Measurements from ENCODE around the gene NT5C1A. TPM values are rescaled to one million over a fixed set of nuclear protein-coding genes. Genes with fewer than 3 reads are reported as not detected.

The NT5C1A gene
- total RNA-seq, 1 donor from 2014 or later, result 26.8 TPM

- no peak for TF ChIP-seq CTCF (IDR thresholded peaks at IDR 0.05; ENCODE audit: borderline replicate concordance)
- no peaks in the 10 kb centered on the region for H3K9me3 ChIP-seq (replicated peaks)
- H3K27me3 ChIP-seq (ENCODE audit: low read depth), result peaks cover 15% of the 10 kb centered on the region
- no peak for DNase-seq
- no peak overlapping the region for H3K4me3 ChIP-seq
- intact Hi-C loops (cut with micrococcal nuclease), result no loop called here
- no peak overlapping the region for H3K27ac ChIP-seq (replicated peaks)
- peaks cover 46% of the 10 kb centered on the region for H3K4me1 ChIP-seq
- H3K36me3 ChIP-seq, result peaks cover 10% of the 10 kb centered on the region
Measured at GRCh38 chr1:39666772-39667171, 5.1 kb downstream of the NT5C1A start.

DNA sequence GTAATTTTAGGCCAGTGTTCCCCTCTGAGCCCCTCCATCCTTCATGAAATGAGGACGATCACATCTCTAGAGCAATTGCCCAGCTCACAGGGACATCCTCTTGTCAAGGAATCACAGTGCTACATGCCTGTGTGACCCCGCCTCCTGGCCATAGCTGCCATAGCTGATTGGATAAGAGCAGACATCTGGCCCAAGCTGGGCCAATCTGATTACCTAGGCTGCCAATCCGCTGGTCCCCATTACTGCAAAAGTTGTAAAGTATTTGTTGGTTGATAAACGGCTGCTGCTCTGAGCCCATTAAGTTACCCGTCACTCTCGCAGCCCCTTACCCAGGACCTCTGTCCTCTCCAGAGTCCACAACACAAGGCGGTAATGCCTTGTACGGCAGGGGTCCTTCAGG, 8.3 kb downstream of the NT5C1A start:
- no peak overlapping the region for H3K4me3 ChIP-seq
- no peak for TF ChIP-seq CTCF (IDR thresholded peaks at IDR 0.05; ENCODE audit: borderline replicate concordance)
- no peak overlapping the region for H3K27ac ChIP-seq (replicated peaks)
- DNase-seq, result no peak
- H3K9me3 ChIP-seq (replicated peaks), result no peaks in the 10 kb centered on the region
- peaks cover 10% of the 10 kb centered on the region for H3K36me3 ChIP-seq
- no peaks in the 10 kb centered on the region for H3K27me3 ChIP-seq (ENCODE audit: low read depth)
- H3K4me1 ChIP-seq, result peaks cover 15% of the 10 kb centered on the region
- intact Hi-C loops (cut with micrococcal nuclease), result no loop called here

DNA sequence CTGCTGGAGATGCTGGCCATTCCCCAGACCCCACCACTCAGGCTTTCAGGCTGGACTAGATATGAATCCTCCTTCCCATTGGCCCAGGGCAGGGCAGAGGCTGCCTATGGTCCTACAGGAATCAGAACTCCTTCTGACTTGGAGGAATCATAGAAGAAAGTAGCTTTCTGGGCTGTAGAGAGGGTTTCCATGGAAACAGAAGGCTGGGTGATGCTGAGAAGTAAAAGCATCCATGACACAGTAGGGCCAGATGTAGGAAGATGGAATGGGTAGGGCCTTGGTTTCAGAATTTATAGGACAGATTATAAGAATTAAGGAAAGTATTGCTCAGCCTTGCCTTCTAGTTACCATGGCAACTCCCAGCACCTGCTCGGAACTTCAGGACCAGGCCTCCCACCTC, 9.0 kb downstream of the NT5C1A start:
- no peak for DNase-seq
- no peaks in the 10 kb centered on the region for H3K27me3 ChIP-seq (ENCODE audit: low read depth)
- H3K4me1 ChIP-seq, result peaks cover 10% of the 10 kb centered on the region
- peaks cover 10% of the 10 kb centered on the region for H3K36me3 ChIP-seq
- no peak for TF ChIP-seq CTCF (IDR thresholded peaks at IDR 0.05; ENCODE audit: borderline replicate concordance)
- H3K4me3 ChIP-seq, result no peak overlapping the region
- no peaks in the 10 kb centered on the region for H3K9me3 ChIP-seq (replicated peaks)
- no peak overlapping the region for H3K27ac ChIP-seq (replicated peaks)
- intact Hi-C loops (cut with micrococcal nuclease), result no loop called here

GRCh38 chr1:39659538-39659937, 12.4 kb downstream of the NT5C1A start:
- Histone ChIP-seq H3K9me3 (replicated peaks) (no peaks in the 10 kb centered on the region), H3K27me3 (ENCODE audit: low read depth) (no peaks in the 10 kb centered on the region), H3K4me1 (peaks cover 24% of the 10 kb centered on the region), H3K27ac (replicated peaks) (no peak overlapping the region), H3K36me3 (no peaks in the 10 kb centered on the region), H3K4me3 (no peak overlapping the region)
- TF ChIP-seq CTCF (IDR thresholded peaks at IDR 0.05; ENCODE audit: borderline replicate concordance), result no peak
- DNase-seq, result no peak
- intact Hi-C loops (cut with micrococcal nuclease), result no loop called here

DNA sequence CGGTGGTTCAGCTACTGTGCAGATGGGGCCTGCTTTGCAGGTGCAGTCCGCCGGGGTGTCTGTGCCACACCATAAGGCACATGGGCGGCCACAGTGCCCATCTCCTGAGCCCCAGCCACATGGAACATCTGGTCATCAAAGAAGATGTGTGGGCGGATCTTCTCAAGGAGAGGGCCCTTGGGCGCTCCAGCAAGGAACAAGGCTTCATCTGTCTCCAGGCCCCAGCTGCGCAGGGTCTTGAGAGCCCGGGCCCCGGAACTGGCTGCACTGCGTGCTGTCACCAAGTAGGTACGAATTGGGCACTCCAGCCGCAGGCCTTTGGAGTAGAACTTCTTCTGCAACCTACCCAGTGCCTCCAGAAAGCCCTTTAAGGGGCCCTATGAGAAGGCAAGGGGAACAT, 12.8 kb downstream of the NT5C1A start:
- DNase-seq, result no peak
- H3K4me3 ChIP-seq, result no peak overlapping the region
- H3K36me3 ChIP-seq, result no peaks in the 10 kb centered on the region
- intact Hi-C loops (cut with micrococcal nuclease), result no loop called here
- no peak overlapping the region for H3K27ac ChIP-seq (replicated peaks)
- TF ChIP-seq CTCF (IDR thresholded peaks at IDR 0.05; ENCODE audit: borderline replicate concordance), result no peak
- H3K4me1 ChIP-seq, result peaks cover 24% of the 10 kb centered on the region
- no peaks in the 10 kb centered on the region for H3K9me3 ChIP-seq (replicated peaks)
- H3K27me3 ChIP-seq (ENCODE audit: low read depth), result no peaks in the 10 kb centered on the region

All from left ventricle myocardium inferior (tissue), 1 donor.